Central memory CD8-positive, alpha-beta T cell (primary cell): ENCODE data around the gene SERTM1.

Experiments used
- ATAC-seq: fragments of 150-1000 bp; cut with Tn5 transposase; replicated peaks from 2 replicates; pipeline ENCODE4 v1.10.0; 2022; ENCODE audit warnings: mild to moderate bottlenecking, moderate FRiP score, moderate number of reproducible peaks; ENCODE audit not compliant: poor library complexity, severe bottlenecking; ENCODE audit errors: extremely low read depth
- DNase-seq, 2 donors: peaks; one replicate each; pipeline ENCODE4 v3.0.0; 2021; ENCODE audit warnings: low spot score in 2 of 2
- H3K27ac Mint-ChIP-seq: one replicate; pipeline ENCODE4 v1.8.0; 2022; ENCODE audit warnings: low read depth, mild to moderate bottlenecking, moderate library complexity, mixed read lengths
- H3K27me3 Mint-ChIP-seq: one replicate; pipeline ENCODE4 v1.8.0; 2022; ENCODE audit warnings: mixed read lengths
- H3K36me3 Mint-ChIP-seq: one replicate; pipeline ENCODE4 v1.8.0; 2022; ENCODE audit warnings: mild to moderate bottlenecking, moderate library complexity, mixed read lengths; ENCODE audit not compliant: insufficient read depth
- H3K4me1 Mint-ChIP-seq: one replicate; pipeline ENCODE4 v1.8.0; 2022; ENCODE audit warnings: mixed read lengths
- H3K4me3 Mint-ChIP-seq: one replicate; pipeline ENCODE4 v1.8.0; 2022; ENCODE audit warnings: mild to moderate bottlenecking, moderate library complexity, mixed read lengths
- H3K9me3 Mint-ChIP-seq: one replicate; pipeline ENCODE4 v1.8.0; 2022; ENCODE audit warnings: mixed read lengths

Gene SERTM1

GRCh38 chr13:36680913-36681312, 7.1 kb downstream of the SERTM1 start:
- H3K4me3 Mint-ChIP-seq: no peak overlapping the region
- no peaks in the 10 kb centered on the region for H3K9me3 Mint-ChIP-seq
- H3K27me3 Mint-ChIP-seq: peaks cover under 1% of the 10 kb centered on the region
- no peak overlapping the region for H3K27ac Mint-ChIP-seq
- H3K36me3 Mint-ChIP-seq: no peaks in the 10 kb centered on the region
- ATAC-seq (no peak), DNase-seq (no peak)
- no peaks in the 10 kb centered on the region for H3K4me1 Mint-ChIP-seq

- H3K36me3 Mint-ChIP-seq: no peaks in the 10 kb centered on the region
- DNase-seq (no peak), ATAC-seq (no peak)
- H3K9me3 Mint-ChIP-seq: no peaks in the 10 kb centered on the region
- H3K4me1 Mint-ChIP-seq: no peaks in the 10 kb centered on the region
- no peak overlapping the region for H3K27ac Mint-ChIP-seq
- no peaks in the 10 kb centered on the region for H3K27me3 Mint-ChIP-seq
- no peak overlapping the region for H3K4me3 Mint-ChIP-seq
These were observed 8.2 kb downstream of the SERTM1 start for GRCh38 chr13:36681894-36682624.

DNA sequence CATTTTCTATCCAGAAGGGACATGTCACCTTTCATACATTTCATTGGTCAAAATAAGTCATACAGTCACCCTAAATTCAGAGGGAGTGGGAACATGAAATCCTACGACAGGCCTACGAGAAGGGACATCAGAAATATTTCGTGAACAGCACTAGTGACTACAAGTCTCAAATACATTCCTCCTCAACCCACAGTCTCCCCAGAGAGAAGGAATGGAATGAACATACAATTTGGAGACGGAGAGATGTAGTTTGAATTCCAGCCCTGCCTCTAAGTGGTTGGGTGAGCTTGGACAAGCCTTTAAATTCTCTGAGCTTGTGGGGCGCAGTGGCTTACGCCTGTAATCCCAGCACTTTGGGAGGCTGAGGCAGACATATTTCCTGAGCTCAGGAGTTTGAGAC, 9.9 kb downstream of the SERTM1 start:
- Mint-ChIP-seq H3K36me3 (no peaks in the 10 kb centered on the region), H3K4me1 (no peaks in the 10 kb centered on the region), H3K4me3 (no peak overlapping the region), H3K9me3 (no peaks in the 10 kb centered on the region), H3K27me3 (no peaks in the 10 kb centered on the region), H3K27ac (no peak overlapping the region)
- ATAC-seq: no peak
- no peak for DNase-seq

GRCh38 chr13:36685927-36686326, 12.1 kb downstream of the SERTM1 start:
- DNase-seq (no peak), ATAC-seq (no peak)
- Mint-ChIP-seq H3K27me3 (no peaks in the 10 kb centered on the region), H3K36me3 (no peaks in the 10 kb centered on the region), H3K4me3 (no peak overlapping the region), H3K4me1 (no peaks in the 10 kb centered on the region), H3K9me3 (no peaks in the 10 kb centered on the region), H3K27ac (no peak overlapping the region)

DNA sequence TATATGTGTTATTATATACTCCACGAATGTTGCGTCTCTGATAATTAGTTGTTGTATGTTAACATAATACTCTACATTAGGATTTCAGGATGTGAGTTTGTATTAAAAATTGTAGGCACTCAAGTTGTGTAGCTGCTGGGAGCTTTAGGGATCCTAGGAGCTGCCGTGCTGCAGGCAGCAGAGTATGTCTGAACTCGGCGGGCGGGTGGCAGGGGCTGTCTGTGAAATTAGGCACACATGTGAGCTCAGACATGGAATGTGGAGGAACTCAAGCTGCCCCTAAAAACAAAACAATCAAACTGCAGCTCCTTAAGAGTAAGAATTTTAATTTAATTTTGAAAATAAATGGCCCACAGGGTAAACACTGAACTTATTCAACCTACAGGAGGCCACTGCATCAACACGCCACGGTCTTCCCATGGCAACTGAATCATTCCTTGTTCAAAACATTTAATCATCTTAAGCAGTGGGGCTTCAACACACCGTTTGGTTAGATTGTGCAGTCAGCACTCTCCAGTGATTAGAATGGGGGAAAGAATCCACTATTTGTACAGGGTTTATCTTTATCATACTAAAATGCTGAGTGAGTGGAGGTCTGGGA, 22.7 kb downstream of the SERTM1 start:
- DNase-seq: no peak
- Mint-ChIP-seq H3K36me3 (no peaks in the 10 kb centered on the region), H3K4me3 (no peak overlapping the region), H3K4me1 (no peaks in the 10 kb centered on the region), H3K27ac (no peak overlapping the region), H3K9me3 (peaks cover 9% of the 10 kb centered on the region), H3K27me3 (peaks cover 7% of the 10 kb centered on the region)
- no peak for ATAC-seq

DNA sequence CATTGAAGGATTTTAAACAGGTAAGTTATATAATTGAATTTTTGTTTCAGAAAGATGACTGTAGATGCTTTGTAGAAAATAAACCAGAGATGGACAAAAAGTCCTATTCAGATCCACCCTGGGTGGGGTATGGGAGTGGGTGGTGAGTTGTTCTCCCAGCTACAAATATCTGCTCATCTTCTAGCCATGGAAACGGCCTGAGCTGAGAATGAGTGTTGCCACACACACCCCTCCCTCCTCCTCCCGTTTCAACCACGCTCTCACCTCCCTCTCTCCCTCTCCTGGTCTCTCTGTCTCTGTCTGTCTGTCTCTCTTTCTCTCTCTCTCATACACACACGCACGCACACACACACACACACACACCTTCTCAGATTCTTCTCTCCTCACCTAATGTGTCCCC, 26.4 kb downstream of the SERTM1 start:
- H3K9me3 Mint-ChIP-seq: peaks cover 9% of the 10 kb centered on the region
- H3K36me3 Mint-ChIP-seq: no peaks in the 10 kb centered on the region
- no peak overlapping the region for H3K27ac Mint-ChIP-seq
- H3K4me3 Mint-ChIP-seq: no peak overlapping the region
- ATAC-seq (no peak), DNase-seq (no peak)
- no peaks in the 10 kb centered on the region for H3K4me1 Mint-ChIP-seq
- peaks cover 16% of the 10 kb centered on the region for H3K27me3 Mint-ChIP-seq

DNA sequence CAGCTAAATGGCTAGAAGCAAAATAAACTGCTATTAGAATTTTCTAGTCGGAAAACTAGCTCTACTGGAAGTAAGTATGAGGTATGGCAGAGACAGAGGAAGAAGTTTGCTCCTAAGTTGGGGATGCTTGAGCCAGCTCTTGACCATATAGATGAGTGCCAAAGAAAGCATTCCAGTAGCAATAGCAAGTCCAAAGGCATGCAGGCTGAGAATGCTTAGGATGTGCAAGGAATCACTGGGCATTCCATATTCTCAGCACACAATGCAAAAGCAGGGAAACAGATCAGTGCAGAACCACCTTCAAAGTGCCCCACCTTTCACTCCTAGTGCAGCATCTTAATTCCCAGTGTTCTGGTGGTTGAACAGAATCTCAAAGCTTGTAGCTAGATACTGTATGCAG, 32.9 kb downstream of the SERTM1 start:
- H3K4me1 Mint-ChIP-seq: no peaks in the 10 kb centered on the region
- H3K9me3 Mint-ChIP-seq: peaks cover 3% of the 10 kb centered on the region
- peaks cover 14% of the 10 kb centered on the region for H3K27me3 Mint-ChIP-seq
- H3K36me3 Mint-ChIP-seq: no peaks in the 10 kb centered on the region
- H3K4me3 Mint-ChIP-seq: no peak overlapping the region
- ATAC-seq (no peak), DNase-seq (no peak)
- no peak overlapping the region for H3K27ac Mint-ChIP-seq

DNA sequence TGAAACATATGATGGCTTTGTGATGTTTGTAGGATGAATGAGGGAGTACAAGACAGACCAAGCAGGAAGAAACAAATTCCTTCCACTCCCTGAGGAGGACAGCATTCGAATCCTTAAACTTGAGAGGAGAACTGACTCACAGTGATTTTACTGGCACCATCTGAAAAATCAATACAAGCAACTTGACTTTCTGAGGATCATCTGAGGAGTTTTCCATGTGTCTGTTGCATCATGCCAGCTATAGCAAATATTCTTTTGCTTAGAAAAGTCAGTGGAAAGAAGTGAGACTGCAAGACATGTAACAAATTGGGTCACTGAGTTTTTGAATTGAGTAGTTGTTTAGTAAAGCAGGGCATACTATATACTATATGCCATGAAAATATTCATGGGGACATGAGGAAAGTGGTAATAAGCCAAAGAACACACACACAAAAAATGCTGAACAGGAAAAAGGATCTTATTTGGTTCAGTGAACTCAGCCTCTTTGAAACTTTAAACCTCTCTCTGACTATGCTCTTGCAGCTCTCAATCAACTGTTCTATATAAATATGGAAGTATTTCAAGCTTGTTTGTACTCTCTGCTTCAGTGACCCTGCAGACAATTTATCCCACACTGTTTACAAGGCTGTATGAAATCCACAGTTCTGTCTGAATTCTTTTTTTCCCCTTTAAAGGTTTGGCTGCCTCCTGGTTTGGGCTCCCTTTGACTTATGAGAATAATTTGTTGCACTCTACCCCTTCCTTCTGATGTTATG, 35.5 kb downstream of the SERTM1 start:
- Mint-ChIP-seq H3K27me3 (peaks cover 26% of the 10 kb centered on the region), H3K36me3 (no peaks in the 10 kb centered on the region), H3K4me3 (no peak overlapping the region), H3K4me1 (no peaks in the 10 kb centered on the region), H3K27ac (no peak overlapping the region), H3K9me3 (peaks cover 9% of the 10 kb centered on the region)
- ATAC-seq (no peak), DNase-seq (no peak)

- ATAC-seq (no peak), DNase-seq (no peak)
- H3K27ac Mint-ChIP-seq: no peak overlapping the region
- H3K9me3 Mint-ChIP-seq: peaks cover 9% of the 10 kb centered on the region
- H3K36me3 Mint-ChIP-seq: no peaks in the 10 kb centered on the region
- H3K4me3 Mint-ChIP-seq: no peak overlapping the region
- no peaks in the 10 kb centered on the region for H3K4me1 Mint-ChIP-seq
- peaks cover 24% of the 10 kb centered on the region for H3K27me3 Mint-ChIP-seq
These were observed 36.6 kb downstream of the SERTM1 start for GRCh38 chr13:36710396-36710795.

- peaks cover 24% of the 10 kb centered on the region for H3K27me3 Mint-ChIP-seq
- ATAC-seq (no peak), DNase-seq (no peak)
- no peaks in the 10 kb centered on the region for H3K4me1 Mint-ChIP-seq
- H3K36me3 Mint-ChIP-seq: no peaks in the 10 kb centered on the region
- no peak overlapping the region for H3K27ac Mint-ChIP-seq
- no peak overlapping the region for H3K4me3 Mint-ChIP-seq
- peaks cover 9% of the 10 kb centered on the region for H3K9me3 Mint-ChIP-seq
These were observed 38.5 kb downstream of the SERTM1 start for GRCh38 chr13:36712290-36712689.

DNA sequence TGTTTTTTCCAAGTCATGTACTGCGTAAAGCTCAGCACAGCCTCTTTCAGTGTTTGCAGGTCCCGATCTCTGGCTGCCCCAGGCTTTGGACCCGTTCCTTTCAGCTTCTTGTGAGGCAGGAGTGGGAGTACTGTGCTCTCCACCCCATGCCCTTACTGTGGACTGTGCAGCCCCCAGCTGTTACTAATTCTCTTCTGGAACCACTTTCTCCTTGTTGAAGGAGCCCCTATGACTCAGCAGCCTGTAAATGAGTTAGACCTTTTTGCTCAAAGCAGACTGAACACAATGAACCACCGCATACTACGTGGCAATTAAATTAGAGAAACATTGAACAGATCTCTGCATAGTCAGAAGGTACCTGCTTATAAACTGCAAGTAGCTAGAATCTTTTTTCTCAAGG, 39.0 kb downstream of the SERTM1 start:
- no peak overlapping the region for H3K27ac Mint-ChIP-seq
- H3K4me1 Mint-ChIP-seq: no peaks in the 10 kb centered on the region
- no peaks in the 10 kb centered on the region for H3K36me3 Mint-ChIP-seq
- no peak for DNase-seq
- H3K4me3 Mint-ChIP-seq: no peak overlapping the region
- peaks cover 9% of the 10 kb centered on the region for H3K9me3 Mint-ChIP-seq
- peaks cover 24% of the 10 kb centered on the region for H3K27me3 Mint-ChIP-seq
- no peak for ATAC-seq

GRCh38 chr13:36713887-36714286, 40.1 kb downstream of the SERTM1 start:
- Mint-ChIP-seq H3K4me3 (no peak overlapping the region), H3K27ac (no peak overlapping the region), H3K36me3 (no peaks in the 10 kb centered on the region), H3K4me1 (no peaks in the 10 kb centered on the region), H3K9me3 (peaks cover 9% of the 10 kb centered on the region), H3K27me3 (peaks cover 24% of the 10 kb centered on the region)
- ATAC-seq (no peak), DNase-seq (no peak)

DNA sequence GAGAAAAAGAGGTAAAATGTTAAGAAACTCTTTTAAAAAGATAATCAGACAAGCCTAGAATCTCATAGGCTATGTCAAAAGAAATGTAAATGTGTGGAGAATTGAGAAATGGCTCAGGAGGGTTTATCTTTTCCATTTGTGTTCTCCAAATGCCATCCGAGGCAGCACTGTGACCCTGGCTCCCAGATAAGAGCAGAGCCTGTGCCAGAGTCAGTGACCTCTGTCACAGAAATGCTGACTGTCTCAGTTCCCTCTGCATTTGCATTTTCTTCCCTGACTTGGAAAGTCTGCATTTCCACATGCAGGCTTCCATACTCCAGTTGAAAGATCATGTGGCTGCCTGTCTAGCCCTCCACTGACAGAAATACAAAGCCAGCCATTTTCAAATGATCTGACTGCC, 42.0 kb downstream of the SERTM1 start:
- no peak for DNase-seq
- Mint-ChIP-seq H3K4me3 (no peak overlapping the region), H3K9me3 (peaks cover 9% of the 10 kb centered on the region), H3K27me3 (peaks cover 26% of the 10 kb centered on the region), H3K27ac (no peak overlapping the region), H3K4me1 (no peaks in the 10 kb centered on the region), H3K36me3 (no peaks in the 10 kb centered on the region)
- no peak for ATAC-seq
